BLaER1 (cell line): Measurements from ENCODE around the gene EPS8.

Source experiments
- H3K27ac ChIP-seq: shearing (Covaris generic); formaldehyde crosslinking; 2 replicates; pipeline ENCODE4 v1.8.1; 2022
- H3K27me3 ChIP-seq: shearing (Covaris generic); formaldehyde crosslinking; 2 replicates; pipeline ENCODE4 v1.8.1; 2022
- H3K36me3 ChIP-seq: shearing (Covaris generic); formaldehyde crosslinking; 2 replicates; pipeline ENCODE4 v1.8.1; 2022
- H3K4me1 ChIP-seq: shearing (Covaris generic); formaldehyde crosslinking; 2 replicates; pipeline ENCODE4 v1.8.1; 2022
- H3K4me2 ChIP-seq: shearing (Covaris generic); formaldehyde crosslinking; 2 replicates; pipeline ENCODE4 v1.8.1; 2022
- H3K4me3 ChIP-seq: shearing (Covaris generic); formaldehyde crosslinking; 2 replicates; pipeline ENCODE4 v1.8.1; 2022
- H3K9ac ChIP-seq: shearing (Covaris generic); formaldehyde crosslinking; 2 replicates; pipeline ENCODE4 v1.8.1; 2022
- H3K9me3 ChIP-seq: shearing (Covaris generic); formaldehyde crosslinking; 2 replicates; pipeline ENCODE4 v1.8.1; 2022
- H4K20me1 ChIP-seq: shearing (Covaris generic); formaldehyde crosslinking; 2 replicates; pipeline ENCODE4 v1.8.1; 2022
- Cebpa-rat ChIP-seq: shearing (Covaris generic); IDR thresholded peaks from 2 replicates; pipeline ENCODE4 v1.8.1; 2022

Gene EPS8

GRCh38 chr12:15735837-15736615 is 53.2 kb downstream of the EPS8 start:
- no peak for TF ChIP-seq Cebpa-rat

GRCh38 chr12:15733136-15733535 is 56.1 kb downstream of the EPS8 start:
- Histone ChIP-seq H3K4me2 (no peak overlapping the region), H3K4me3 (no peak overlapping the region), H3K4me1 (no peaks in the 10 kb centered on the region), H3K9ac (no peak overlapping the region), H3K36me3 (no peaks in the 10 kb centered on the region), H3K27me3 (no peaks in the 10 kb centered on the region), H3K27ac (no peak overlapping the region), H3K9me3 (no peaks in the 10 kb centered on the region), H4K20me1 (no peaks in the 10 kb centered on the region)
- no peak for TF ChIP-seq Cebpa-rat

More at GRCh38 chr12:15735837-15736615, 53.2 kb downstream of the EPS8 start:
- no peak overlapping the region for H3K9ac ChIP-seq
- no peak overlapping the region for H3K27ac ChIP-seq
- H3K9me3 ChIP-seq, result no peaks in the 10 kb centered on the region
- H3K36me3 ChIP-seq, result no peaks in the 10 kb centered on the region
- no peak overlapping the region for H3K4me3 ChIP-seq
- H4K20me1 ChIP-seq, result no peaks in the 10 kb centered on the region
- no peak overlapping the region for H3K4me2 ChIP-seq
- no peaks in the 10 kb centered on the region for H3K27me3 ChIP-seq
- H3K4me1 ChIP-seq, result no peaks in the 10 kb centered on the region

- no peak for TF ChIP-seq Cebpa-rat
- H3K9ac ChIP-seq, result no peak overlapping the region
- no peaks in the 10 kb centered on the region for H3K4me1 ChIP-seq
- H4K20me1 ChIP-seq, result no peaks in the 10 kb centered on the region
- H3K4me2 ChIP-seq, result no peak overlapping the region
- no peaks in the 10 kb centered on the region for H3K9me3 ChIP-seq
- no peak overlapping the region for H3K27ac ChIP-seq
- H3K4me3 ChIP-seq, result no peak overlapping the region
- no peaks in the 10 kb centered on the region for H3K36me3 ChIP-seq
- no peaks in the 10 kb centered on the region for H3K27me3 ChIP-seq
These were observed 56.7 kb downstream of the EPS8 start for GRCh38 chr12:15732341-15733061.

GRCh38 chr12:15731940-15732339 is 57.2 kb downstream of the EPS8 start:
- TF ChIP-seq Cebpa-rat, result no peak
- Histone ChIP-seq H3K36me3 (no peaks in the 10 kb centered on the region), H3K27ac (no peak overlapping the region), H3K4me1 (no peaks in the 10 kb centered on the region), H3K4me2 (no peak overlapping the region), H3K9me3 (no peaks in the 10 kb centered on the region), H3K27me3 (no peaks in the 10 kb centered on the region), H3K9ac (no peak overlapping the region), H4K20me1 (no peaks in the 10 kb centered on the region), H3K4me3 (no peak overlapping the region)

- Histone ChIP-seq H3K4me3 (no peak overlapping the region), H3K27ac (no peak overlapping the region), H3K9ac (no peak overlapping the region), H3K36me3 (no peaks in the 10 kb centered on the region), H3K27me3 (no peaks in the 10 kb centered on the region), H3K9me3 (no peaks in the 10 kb centered on the region), H3K4me2 (no peak overlapping the region), H3K4me1 (no peaks in the 10 kb centered on the region), H4K20me1 (no peaks in the 10 kb centered on the region)
- TF ChIP-seq Cebpa-rat, result no peak
These were observed 60.1 kb downstream of the EPS8 start for GRCh38 chr12:15729097-15729496.

GRCh38 chr12:15728118-15728598 is 61.0 kb downstream of the EPS8 start:
- no peak overlapping the region for H3K27ac ChIP-seq
- no peak overlapping the region for H3K4me3 ChIP-seq
- H3K9ac ChIP-seq, result no peak overlapping the region
- H4K20me1 ChIP-seq, result no peaks in the 10 kb centered on the region
- no peaks in the 10 kb centered on the region for H3K9me3 ChIP-seq
- H3K36me3 ChIP-seq, result no peaks in the 10 kb centered on the region
- no peaks in the 10 kb centered on the region for H3K4me1 ChIP-seq
- H3K4me2 ChIP-seq, result no peak overlapping the region
- no peaks in the 10 kb centered on the region for H3K27me3 ChIP-seq
- TF ChIP-seq Cebpa-rat, result no peak

GRCh38 chr12:15726878-15727150 is 62.4 kb downstream of the EPS8 start:
- no peak overlapping the region for H3K4me2 ChIP-seq
- H4K20me1 ChIP-seq, result no peaks in the 10 kb centered on the region
- H3K27me3 ChIP-seq, result no peaks in the 10 kb centered on the region
- no peaks in the 10 kb centered on the region for H3K9me3 ChIP-seq
- no peaks in the 10 kb centered on the region for H3K36me3 ChIP-seq
- H3K27ac ChIP-seq, result no peak overlapping the region
- no peaks in the 10 kb centered on the region for H3K4me1 ChIP-seq
- H3K4me3 ChIP-seq, result no peak overlapping the region
- H3K9ac ChIP-seq, result no peak overlapping the region
- TF ChIP-seq Cebpa-rat, result no peak

GRCh38 chr12:15726027-15726877 is 62.9 kb downstream of the EPS8 start:
- no peaks in the 10 kb centered on the region for H3K27me3 ChIP-seq
- H3K36me3 ChIP-seq, result no peaks in the 10 kb centered on the region
- no peaks in the 10 kb centered on the region for H3K9me3 ChIP-seq
- no peak for TF ChIP-seq Cebpa-rat
- no peaks in the 10 kb centered on the region for H4K20me1 ChIP-seq
- H3K4me1 ChIP-seq, result no peaks in the 10 kb centered on the region
- H3K27ac ChIP-seq, result no peak overlapping the region
- H3K4me3 ChIP-seq, result no peak overlapping the region
- no peak overlapping the region for H3K4me2 ChIP-seq
- no peak overlapping the region for H3K9ac ChIP-seq

GRCh38 chr12:15722951-15723350 is 66.2 kb downstream of the EPS8 start:
- H3K9ac ChIP-seq, result no peak overlapping the region
- H3K4me2 ChIP-seq, result no peak overlapping the region
- H3K27me3 ChIP-seq, result no peaks in the 10 kb centered on the region
- no peaks in the 10 kb centered on the region for H3K4me1 ChIP-seq
- no peak for TF ChIP-seq Cebpa-rat
- no peak overlapping the region for H3K4me3 ChIP-seq
- no peak overlapping the region for H3K27ac ChIP-seq
- H3K9me3 ChIP-seq, result no peaks in the 10 kb centered on the region
- no peaks in the 10 kb centered on the region for H4K20me1 ChIP-seq
- no peaks in the 10 kb centered on the region for H3K36me3 ChIP-seq
